GM12874 (cell line): ENCODE measurements around the gene TNFAIP1.

Experiments
- CTCF ChIP-seq: IDR thresholded peaks from 2 replicates; pipeline ENCODE4 v1.5.1; 2011; ENCODE audit warnings: low read depth, mild to moderate bottlenecking, control low read depth, low read length, moderate library complexity; ENCODE audit not compliant: insufficient read depth

Gene TNFAIP1, protein sequence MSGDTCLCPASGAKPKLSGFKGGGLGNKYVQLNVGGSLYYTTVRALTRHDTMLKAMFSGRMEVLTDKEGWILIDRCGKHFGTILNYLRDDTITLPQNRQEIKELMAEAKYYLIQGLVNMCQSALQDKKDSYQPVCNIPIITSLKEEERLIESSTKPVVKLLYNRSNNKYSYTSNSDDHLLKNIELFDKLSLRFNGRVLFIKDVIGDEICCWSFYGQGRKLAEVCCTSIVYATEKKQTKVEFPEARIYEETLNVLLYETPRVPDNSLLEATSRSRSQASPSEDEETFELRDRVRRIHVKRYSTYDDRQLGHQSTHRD

GRCh38 chr17:28335201-28335958, at the start of gene TNFAIP1, which contains the start of gene IFT20:
TSS of gene TNFAIP1 (plus strand) at chr17:28335761. CDS start at chr17:28339522, 3,761 bp downstream.
TSS of gene IFT20 (minus strand) at chr17:28335472. CDS start at chr17:28331985, 3,487 bp downstream.
- no peak for TF ChIP-seq CTCF

GRCh38 chr17:28285965-28286364, 49.6 kb upstream of the TNFAIP1 start:
- TF ChIP-seq CTCF = no peak

- TF ChIP-seq CTCF = no peak
Measured at GRCh38 chr17:28290703-28291102, 44.9 kb upstream of the TNFAIP1 start.

- no peak for TF ChIP-seq CTCF
Measured at GRCh38 chr17:28291780-28292330, 43.7 kb upstream of the TNFAIP1 start.

DNA sequence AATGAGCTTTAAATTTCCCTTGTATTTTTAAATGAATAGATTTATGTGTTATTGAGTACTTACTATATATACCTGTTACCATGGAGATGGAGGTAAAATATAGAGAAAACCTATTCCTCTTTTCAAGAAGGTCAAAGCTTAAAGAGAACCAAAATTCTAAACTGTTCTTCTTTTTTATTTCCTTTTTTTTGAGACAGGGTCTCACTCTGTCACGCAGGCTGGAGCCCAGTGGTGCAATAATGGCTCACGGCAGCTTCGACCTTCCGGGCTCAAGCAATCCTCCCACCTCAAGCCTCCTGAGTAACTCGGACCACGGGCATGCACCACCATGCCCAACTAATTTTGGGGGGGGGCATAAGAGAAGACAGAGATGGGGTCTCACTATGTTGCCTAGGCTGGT, 41.6 kb upstream of the TNFAIP1 start:
- no peak for TF ChIP-seq CTCF

- TF ChIP-seq CTCF = no peak
Measured at GRCh38 chr17:28295677-28296578, 39.6 kb upstream of the TNFAIP1 start.

DNA sequence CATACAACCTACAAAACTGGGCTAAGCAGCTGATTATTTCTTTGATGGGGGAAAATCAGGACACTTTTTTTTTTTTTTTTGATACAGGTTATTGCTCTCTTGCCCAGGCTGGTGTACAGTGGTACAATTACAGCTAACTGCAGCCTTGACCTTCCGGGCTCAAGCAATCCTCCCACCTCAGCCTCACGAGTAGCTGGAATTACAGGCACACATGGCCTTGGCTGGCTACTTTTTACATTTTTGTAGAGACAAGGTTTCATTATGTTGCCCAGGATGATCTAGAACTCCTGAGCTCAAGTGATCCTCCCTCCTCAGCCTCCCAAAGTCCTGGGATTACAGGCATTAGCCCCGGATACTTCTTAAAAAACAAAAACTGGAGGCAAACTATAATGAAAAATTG, 37.1 kb upstream of the TNFAIP1 start:
- TF ChIP-seq CTCF = no peak
